ENCODE data around the gene OXCT2. TPM values are rescaled to one million over a fixed set of nuclear protein-coding genes. Genes with fewer than 3 reads are reported as not detected.

The OXCT2 gene
- total and polyA plus RNA-seq, 2 of the 13 experiments (the other 11 are each of a cell fraction or from before 2014, with no cell fraction given) = 0.21 to 0.33 TPM

DNA sequence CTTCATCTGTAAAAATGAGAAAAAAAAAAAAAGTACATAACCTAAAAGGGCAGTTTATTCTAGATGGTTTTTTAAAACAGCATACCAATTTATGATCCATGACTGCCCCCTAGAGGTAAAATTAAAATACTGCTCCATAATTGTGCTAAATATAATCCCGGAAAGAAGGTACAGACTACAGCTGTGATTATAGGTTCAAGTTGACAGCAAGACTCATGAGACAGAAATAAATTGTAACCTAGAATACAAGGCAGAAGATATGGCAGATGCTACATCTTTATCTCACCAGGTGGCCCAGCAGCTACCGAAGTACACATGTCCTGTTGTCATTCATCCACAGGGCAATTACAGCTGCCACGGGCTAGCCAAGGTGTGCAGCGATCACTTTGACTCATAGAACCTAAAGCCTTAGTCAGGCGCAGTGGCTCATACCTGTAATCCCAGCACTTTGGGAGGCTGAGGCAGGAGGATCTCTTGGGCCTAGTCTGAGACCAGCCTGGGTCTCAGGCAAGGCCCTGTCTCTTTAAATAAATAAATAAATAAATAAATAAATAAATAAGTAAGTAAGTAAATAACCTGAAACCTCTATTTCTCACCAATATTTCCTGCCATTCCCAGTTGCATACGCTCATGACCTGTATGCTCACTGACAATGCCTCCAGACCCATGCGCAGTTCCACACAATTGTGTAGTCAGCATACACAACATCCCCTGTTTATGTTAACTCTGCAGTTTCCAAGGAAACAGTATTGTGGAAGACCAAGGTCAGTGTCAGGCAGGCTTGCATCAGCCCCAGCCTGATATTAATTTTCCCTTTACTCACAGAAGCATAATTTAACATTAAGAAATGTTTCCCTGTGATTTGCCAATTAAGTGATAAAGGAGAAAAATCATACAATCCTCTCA lies 50.8 kb downstream of the OXCT2 start (continued):
- TF ChIP-seq POLR2AphosphoS2 (IDR thresholded peaks at IDR 0.05; ENCODE audit: low read depth, low read length) (no peak), ZNF839 (CRISPR knock-in tag; IDR thresholded peaks at IDR 0.05; ENCODE audit: borderline replicate concordance) (no peak), SMC3 (IDR thresholded peaks at IDR 0.05; ENCODE audit: low read length) (peak; percentile 59), HCFC1 (IDR thresholded peaks at IDR 0.05; ENCODE audit: low read depth, low read length) (no peak), HNRNPUL1 (IDR thresholded peaks at IDR 0.05; ENCODE audit: low read depth, low read length) (no peak), MAFF (IDR thresholded peaks at IDR 0.05; ENCODE audit: low read depth, low read length) (peak; percentile 74), ZNF510 (CRISPR knock-in tag; IDR thresholded peaks at IDR 0.05; ENCODE audit: low read depth) (no peak), MAFK (conservative IDR thresholded peaks at IDR 0.05 in 1 of 2, IDR thresholded peaks at IDR 0.05 in 1 of 2; ENCODE audit: low read length in 2 of 2) (peak; percentile 70 to 71), CEBPB (IDR thresholded peaks at IDR 0.05; ENCODE audit: borderline replicate concordance, low read depth, low read length) (peak; percentile 49), REXO4 (CRISPR knock-in tag; IDR thresholded peaks at IDR 0.05; ENCODE audit: borderline replicate concordance) (no peak), NFIC (IDR thresholded peaks at IDR 0.05; ENCODE audit: low read length) (no peak), HHEX (CRISPR knock-in tag; IDR thresholded peaks at IDR 0.05) (no peak), ZNF746 (CRISPR knock-in tag; IDR thresholded peaks at IDR 0.05) (no peak), HNRNPL (IDR thresholded peaks at IDR 0.05; ENCODE audit: low read depth, low read length) (no peak), ZNF772 (CRISPR knock-in tag; IDR thresholded peaks at IDR 0.05) (no peak), FOSL2 (CRISPR knock-in tag; IDR thresholded peaks at IDR 0.05) (no peak), ZNF547 (CRISPR knock-in tag; IDR thresholded peaks at IDR 0.05) (no peak), STAG1 (CRISPR knock-in tag; IDR thresholded peaks at IDR 0.05) (peak; percentile 71)
- TF ChIP-seq, protein P1, sequence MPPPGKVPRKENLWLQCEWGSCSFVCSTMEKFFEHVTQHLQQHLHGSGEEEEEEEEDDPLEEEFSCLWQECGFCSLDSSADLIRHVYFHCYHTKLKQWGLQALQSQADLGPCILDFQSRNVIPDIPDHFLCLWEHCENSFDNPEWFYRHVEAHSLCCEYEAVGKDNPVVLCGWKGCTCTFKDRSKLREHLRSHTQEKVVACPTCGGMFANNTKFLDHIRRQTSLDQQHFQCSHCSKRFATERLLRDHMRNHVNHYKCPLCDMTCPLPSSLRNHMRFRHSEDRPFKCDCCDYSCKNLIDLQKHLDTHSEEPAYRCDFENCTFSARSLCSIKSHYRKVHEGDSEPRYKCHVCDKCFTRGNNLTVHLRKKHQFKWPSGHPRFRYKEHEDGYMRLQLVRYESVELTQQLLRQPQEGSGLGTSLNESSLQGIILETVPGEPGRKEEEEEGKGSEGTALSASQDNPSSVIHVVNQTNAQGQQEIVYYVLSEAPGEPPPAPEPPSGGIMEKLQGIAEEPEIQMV (CRISPR knock-in tag; IDR thresholded peaks at IDR 0.05; ENCODE audit: low read depth) = no peak
- TF ChIP-seq, protein P2, sequence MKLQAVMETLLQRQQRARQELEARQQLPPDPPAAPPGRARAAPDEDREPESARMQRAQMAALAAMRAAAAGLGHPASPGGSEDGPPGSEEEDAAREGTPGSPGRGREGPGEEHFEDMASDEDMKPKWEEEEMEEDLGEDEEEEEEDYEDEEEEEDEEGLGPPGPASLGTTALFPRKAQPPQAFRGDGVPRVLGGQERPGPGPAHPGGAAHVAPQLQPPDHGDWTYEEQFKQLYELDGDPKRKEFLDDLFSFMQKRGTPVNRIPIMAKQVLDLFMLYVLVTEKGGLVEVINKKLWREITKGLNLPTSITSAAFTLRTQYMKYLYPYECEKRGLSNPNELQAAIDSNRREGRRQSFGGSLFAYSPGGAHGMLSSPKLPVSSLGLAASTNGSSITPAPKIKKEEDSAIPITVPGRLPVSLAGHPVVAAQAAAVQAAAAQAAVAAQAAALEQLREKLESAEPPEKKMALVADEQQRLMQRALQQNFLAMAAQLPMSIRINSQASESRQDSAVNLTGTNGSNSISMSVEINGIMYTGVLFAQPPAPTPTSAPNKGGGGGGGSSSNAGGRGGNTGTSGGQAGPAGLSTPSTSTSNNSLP (IDR thresholded peaks at IDR 0.05; ENCODE audit: low read depth, low read length) = peak; percentile 70; the same call in 1 of the 2 replicates
- TF ChIP-seq, protein P3, sequence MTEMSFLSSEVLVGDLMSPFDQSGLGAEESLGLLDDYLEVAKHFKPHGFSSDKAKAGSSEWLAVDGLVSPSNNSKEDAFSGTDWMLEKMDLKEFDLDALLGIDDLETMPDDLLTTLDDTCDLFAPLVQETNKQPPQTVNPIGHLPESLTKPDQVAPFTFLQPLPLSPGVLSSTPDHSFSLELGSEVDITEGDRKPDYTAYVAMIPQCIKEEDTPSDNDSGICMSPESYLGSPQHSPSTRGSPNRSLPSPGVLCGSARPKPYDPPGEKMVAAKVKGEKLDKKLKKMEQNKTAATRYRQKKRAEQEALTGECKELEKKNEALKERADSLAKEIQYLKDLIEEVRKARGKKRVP (CRISPR knock-in tag; IDR thresholded peaks at IDR 0.05) = peak in 1 of 2 experiments; percentile 43; a peak in 1 of 4 replicates
